Measurements from ENCODE around the gene YWHAE. TPM values are rescaled to one million over a fixed set of nuclear protein-coding genes. Genes with fewer than 3 reads are reported as not detected.
"Not testable (repeated sequence)": the region's sequence is repeated elsewhere in the genome, so short reads cannot be mapped to it uniquely, and the experiment has no call there.

YWHAE gene
- total RNA-seq, 1 experiment from 2014 or later = 659 TPM

- DNase-seq (ENCODE audit: low spot score) = no peak
Observed at GRCh38 chr17:1373707-1374237, 26.2 kb downstream of the YWHAE start.

- no peak for DNase-seq (ENCODE audit: low spot score)
Observed at GRCh38 chr17:1372618-1373017, 27.4 kb downstream of the YWHAE start.

GRCh38 chr17:1371893-1372590, 28.0 kb downstream of the YWHAE start:
- no peak for DNase-seq (ENCODE audit: low spot score)

- no peak for DNase-seq (ENCODE audit: low spot score)
Observed at GRCh38 chr17:1368588-1368987, 31.4 kb downstream of the YWHAE start.

GRCh38 chr17:1367351-1367745, 32.7 kb downstream of the YWHAE start:
- DNase-seq (ENCODE audit: low spot score) = peak; percentile 67

- no peak for DNase-seq (ENCODE audit: low spot score)
Observed at GRCh38 chr17:1366234-1366633, 33.8 kb downstream of the YWHAE start.

- DNase-seq (ENCODE audit: low spot score) = peak; percentile 79
Observed at GRCh38 chr17:1365445-1366039, 34.5 kb downstream of the YWHAE start.

GRCh38 chr17:1362964-1363363, 37.1 kb downstream of the YWHAE start:
- no peak for DNase-seq (ENCODE audit: low spot score)

- no peak for DNase-seq (ENCODE audit: low spot score)
Observed at GRCh38 chr17:1362065-1362848, 37.8 kb downstream of the YWHAE start.

GRCh38 chr17:1360975-1361374, 39.0 kb downstream of the YWHAE start:
- DNase-seq (ENCODE audit: low spot score) = no peak

GRCh38 chr17:1360315-1360714, 39.7 kb downstream of the YWHAE start:
- peak; percentile 29 for DNase-seq (ENCODE audit: low spot score)

- DNase-seq (ENCODE audit: low spot score) = no peak
Observed at GRCh38 chr17:1354030-1354429, 46.0 kb downstream of the YWHAE start.

- not testable (repeated sequence) for DNase-seq (ENCODE audit: low spot score)
Observed at GRCh38 chr17:1352530-1352929, 47.5 kb downstream of the YWHAE start.

GRCh38 chr17:1351971-1352370, 48.1 kb downstream of the YWHAE start:
- no peak for DNase-seq (ENCODE audit: low spot score)

GRCh38 chr17:1351275-1351674, 48.7 kb downstream of the YWHAE start:
- no peak for DNase-seq (ENCODE audit: low spot score)

- DNase-seq (ENCODE audit: low spot score) = no peak
Observed at GRCh38 chr17:1347589-1348323, 52.3 kb downstream of the YWHAE start.

- DNase-seq (ENCODE audit: low spot score) = no peak
Observed at GRCh38 chr17:1344521-1344920, 55.5 kb downstream of the YWHAE start.

GRCh38 chr17:1343554-1343953, 56.5 kb downstream of the YWHAE start:
- no peak for DNase-seq (ENCODE audit: low spot score)

GRCh38 chr17:1340371-1340770, 59.7 kb downstream of the YWHAE start:
- DNase-seq (ENCODE audit: low spot score) = no peak

GRCh38 chr17:1331708-1332107, 68.3 kb downstream of the YWHAE start:
- DNase-seq (ENCODE audit: low spot score) = no peak

GRCh38 chr17:1329745-1330343, 70.2 kb downstream of the YWHAE start:
- DNase-seq (ENCODE audit: low spot score) = no peak

- no peak for DNase-seq (ENCODE audit: low spot score)
Observed at GRCh38 chr17:1328437-1328836, 71.6 kb downstream of the YWHAE start.
